H7 (cell line): ENCODE measurements around the gene ANKRD10. TPM values are rescaled to one million over a fixed set of nuclear protein-coding genes. Genes with fewer than 3 reads are reported as not detected.

Source experiments
- DNase-seq: peaks from one replicate; pipeline ENCODE4 v3.0.0; 2012
- H3K27me3 ChIP-seq: 2 replicates; pipeline ENCODE4 v1.6.0; 2011; ENCODE audit warnings: mild to moderate bottlenecking, low read length; ENCODE audit not compliant: control insufficient read depth, insufficient read depth
- H3K36me3 ChIP-seq: replicated peaks from 2 replicates; pipeline ENCODE4 v1.5.1; 2011; ENCODE audit warnings: low read length; ENCODE audit not compliant: control insufficient read depth, insufficient read depth
- H3K4me3 ChIP-seq: 2 replicates; pipeline ENCODE4 v1.5.1; 2011; ENCODE audit warnings: low read depth, mild to moderate bottlenecking, control low read depth, low read length, moderate library complexity; ENCODE audit not compliant: insufficient read depth
- total RNA-seq: library from RNA; depleted of rRNA; stranded (reverse); fragments of >200 nt; shearing (Covaris generic); gene quantifications from 2 replicates; pipeline ENCODE4 v1.2.3, GENCODE V29; 2014

Gene ANKRD10
- total RNA-seq, 1 experiment from 2014 or later = 108 TPM

- Histone ChIP-seq H3K36me3 (no peaks in the 10 kb centered on the region), H3K27me3 (0 out of 2 replicates have a peak, but pooled peaks cover 2% of the 10 kb centered on the region), H3K4me3 (no peak overlapping the region)
- DNase-seq = no peak
Measured at GRCh38 chr13:110875241-110875640, 39.6 kb downstream of the ANKRD10 start.

DNA sequence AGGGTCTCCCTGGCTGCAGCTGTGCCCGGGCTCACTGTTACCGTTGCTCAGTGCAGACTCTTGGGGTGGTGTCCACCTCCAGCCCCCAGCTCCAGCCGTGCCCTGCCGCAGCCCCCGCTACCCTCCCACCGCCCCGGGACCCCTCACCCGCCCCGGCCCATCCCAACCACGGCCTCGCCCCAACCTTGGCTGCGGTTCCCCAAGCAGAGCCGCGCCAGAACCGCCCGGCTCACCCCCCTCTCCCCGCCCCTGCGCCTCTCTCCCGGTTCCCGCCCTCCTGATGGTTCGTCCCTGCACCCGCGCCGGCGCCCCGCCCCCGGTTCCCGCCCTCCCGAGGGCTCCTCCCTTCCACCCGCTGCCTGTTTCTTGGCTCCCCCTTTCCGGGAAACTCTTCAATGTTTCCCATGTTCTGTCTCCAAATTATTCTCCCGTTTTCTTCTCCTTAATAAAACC is 40.3 kb downstream of the ANKRD10 start:
- Histone ChIP-seq H3K36me3 (no peaks in the 10 kb centered on the region), H3K4me3 (peak overlapping the region; percentile 45), H3K27me3 (0 out of 2 replicates have a peak, but pooled peaks cover 2% of the 10 kb centered on the region)
- DNase-seq = peak; percentile 98

GRCh38 chr13:110873639-110874507 is 41.0 kb downstream of the ANKRD10 start:
- DNase-seq = no peak
- Histone ChIP-seq H3K27me3 (0 out of 2 replicates have a peak, but pooled peaks cover 2% of the 10 kb centered on the region), H3K36me3 (no peaks in the 10 kb centered on the region), H3K4me3 (peak overlapping the region; percentile 45)

GRCh38 chr13:110872768-110873638 is 41.9 kb downstream of the ANKRD10 start:
- H3K36me3 ChIP-seq = no peaks in the 10 kb centered on the region
- no peak overlapping the region for H3K4me3 ChIP-seq
- peak; percentile 66 for DNase-seq
- H3K27me3 ChIP-seq = 0 out of 2 replicates have a peak, but pooled peaks cover 2% of the 10 kb centered on the region

DNA sequence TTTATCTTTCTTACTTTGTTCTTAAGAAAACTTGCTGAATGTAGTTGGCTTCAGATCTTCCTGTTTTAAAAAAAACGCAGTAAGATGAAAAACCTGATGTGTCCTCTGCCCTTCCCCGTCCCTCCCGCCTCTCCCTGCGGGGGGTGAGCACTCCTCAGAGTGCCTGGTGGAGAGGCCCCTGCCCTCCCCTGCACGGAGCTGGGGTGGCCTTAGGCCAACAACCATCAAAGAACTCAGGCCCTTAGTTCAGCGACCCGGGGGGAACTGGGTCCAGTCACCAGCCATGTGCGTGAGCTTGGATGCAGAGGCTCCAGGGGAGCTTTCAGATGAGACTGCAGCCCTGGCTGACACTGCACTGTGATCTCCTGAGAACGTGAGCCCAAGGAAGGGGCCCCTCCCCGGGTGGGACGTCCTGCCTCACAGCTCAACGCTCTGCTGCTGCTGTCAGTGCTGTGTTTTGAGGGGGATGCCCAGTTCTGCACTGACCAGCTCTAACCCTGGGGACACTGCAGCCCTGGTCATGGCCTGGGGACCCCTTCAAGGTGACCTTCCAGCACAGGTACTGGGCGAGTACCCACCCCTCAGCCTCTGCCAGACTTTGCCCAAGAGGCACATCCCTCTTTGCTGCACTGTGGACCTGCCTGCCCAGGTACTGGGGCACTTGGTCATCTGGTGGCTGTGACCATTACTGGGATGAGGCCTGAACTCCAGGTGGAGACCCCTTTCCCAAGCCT is 42.7 kb downstream of the ANKRD10 start:
- Histone ChIP-seq H3K36me3 (no peaks in the 10 kb centered on the region), H3K27me3 (0 out of 2 replicates have a peak, but pooled peaks cover 2% of the 10 kb centered on the region), H3K4me3 (no peak overlapping the region)
- DNase-seq = no peak

DNA sequence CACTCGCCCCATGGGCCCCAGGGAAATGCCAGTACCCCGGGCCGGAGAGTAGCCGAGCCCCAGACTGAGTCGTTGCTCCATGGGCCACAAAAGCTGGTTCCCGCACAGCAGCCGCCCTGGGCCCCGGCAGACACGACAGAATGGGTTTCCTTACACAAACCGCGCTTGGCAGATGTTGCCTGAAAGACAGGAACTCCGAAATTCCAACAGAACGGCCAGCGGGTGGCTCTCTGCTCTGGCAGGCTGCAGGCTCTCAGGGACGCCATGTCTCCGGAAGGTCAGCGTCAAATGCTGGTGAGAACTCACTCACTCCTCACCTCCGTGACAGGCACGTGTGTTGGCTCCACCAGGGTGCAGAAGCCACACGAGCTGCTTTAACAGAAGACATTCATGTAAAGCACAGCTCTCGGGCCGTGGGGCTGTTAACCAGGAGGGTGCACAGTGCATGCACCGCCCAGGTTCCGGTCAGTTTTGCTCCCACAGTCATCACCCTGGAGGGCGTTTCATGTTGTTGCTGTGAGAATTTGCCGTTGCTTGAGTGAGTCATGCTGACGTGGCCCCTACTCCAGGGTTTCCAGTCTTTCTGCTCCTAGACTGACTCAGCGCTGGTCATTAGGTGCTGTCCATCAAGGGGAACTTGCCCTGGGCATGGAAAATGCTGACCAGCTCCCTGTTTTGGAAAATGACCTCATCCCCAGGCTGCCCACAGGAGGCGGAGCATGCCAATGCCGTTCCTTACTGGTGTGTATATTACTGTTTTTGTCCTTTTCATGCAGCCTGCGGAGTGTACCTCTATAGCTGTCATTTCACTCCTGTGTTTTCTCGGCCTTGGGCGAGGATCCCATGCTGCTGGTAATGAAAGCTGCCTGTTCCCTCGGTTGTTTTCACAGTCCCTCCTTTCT is 44.8 kb downstream of the ANKRD10 start:
- H3K36me3 ChIP-seq = no peaks in the 10 kb centered on the region
- peak; percentile 63 for DNase-seq
- 0 out of 2 replicates have a peak, but pooled peaks cover 2% of the 10 kb centered on the region for H3K27me3 ChIP-seq
- H3K4me3 ChIP-seq = no peak overlapping the region

DNA sequence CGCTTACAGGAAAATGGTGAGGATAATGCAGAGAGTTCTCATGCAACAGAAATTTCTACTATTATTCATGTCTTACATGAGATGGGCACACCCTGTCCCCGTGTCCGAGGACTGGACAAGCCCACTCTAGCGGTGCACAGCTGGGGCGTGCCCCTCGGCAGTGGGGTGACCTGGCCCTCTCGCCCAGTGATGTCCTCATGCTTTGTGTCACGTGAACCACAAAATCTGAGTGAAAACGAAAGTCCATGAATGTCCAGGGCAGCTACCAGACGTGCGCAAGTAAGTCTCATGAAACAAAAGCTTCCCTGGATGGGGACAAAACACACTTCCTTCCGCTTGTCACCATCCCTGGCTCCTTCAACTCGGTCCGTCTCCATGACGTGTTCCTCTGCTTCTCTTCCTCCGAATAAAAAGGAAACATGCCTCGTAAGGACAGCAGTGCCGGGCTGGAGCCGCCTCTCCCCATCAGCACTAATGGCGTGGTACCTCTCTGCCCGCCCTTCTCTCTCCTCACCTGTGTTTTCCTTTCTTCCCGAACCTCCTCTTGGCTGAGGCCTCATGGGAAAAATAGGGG is 45.6 kb downstream of the ANKRD10 start:
- no peaks in the 10 kb centered on the region for H3K36me3 ChIP-seq
- no peak for DNase-seq
- H3K4me3 ChIP-seq = no peak overlapping the region
- 0 out of 2 replicates have a peak, but pooled peaks cover 2% of the 10 kb centered on the region for H3K27me3 ChIP-seq

DNA sequence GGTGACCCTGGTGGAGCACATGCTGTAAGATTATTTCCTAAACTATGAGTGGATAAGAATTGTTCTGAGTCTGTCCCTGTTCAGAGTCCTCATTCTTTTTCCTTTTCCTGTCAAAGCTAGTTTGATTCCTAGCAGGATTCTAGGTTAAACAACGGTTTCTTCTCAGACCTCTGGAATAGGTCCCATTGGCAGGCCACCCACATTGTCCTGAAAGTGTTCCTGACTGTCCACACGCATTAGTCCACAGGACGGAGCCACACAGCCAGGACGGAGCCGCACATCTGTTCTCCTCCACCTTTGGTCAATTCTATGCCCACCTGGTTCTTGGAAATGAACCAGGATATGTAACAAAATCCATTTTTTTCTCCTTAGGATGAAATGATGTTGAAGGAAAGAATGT is 46.1 kb downstream of the ANKRD10 start:
- H3K27me3 ChIP-seq = 0 out of 2 replicates have a peak, but pooled peaks cover 2% of the 10 kb centered on the region
- DNase-seq = no peak
- H3K36me3 ChIP-seq = no peaks in the 10 kb centered on the region
- H3K4me3 ChIP-seq = no peak overlapping the region

GRCh38 chr13:110867380-110867779 is 47.5 kb downstream of the ANKRD10 start:
- H3K27me3 ChIP-seq = 0 out of 2 replicates have a peak, but pooled peaks cover 2% of the 10 kb centered on the region
- H3K4me3 ChIP-seq = no peak overlapping the region
- no peaks in the 10 kb centered on the region for H3K36me3 ChIP-seq
- no peak for DNase-seq

DNA sequence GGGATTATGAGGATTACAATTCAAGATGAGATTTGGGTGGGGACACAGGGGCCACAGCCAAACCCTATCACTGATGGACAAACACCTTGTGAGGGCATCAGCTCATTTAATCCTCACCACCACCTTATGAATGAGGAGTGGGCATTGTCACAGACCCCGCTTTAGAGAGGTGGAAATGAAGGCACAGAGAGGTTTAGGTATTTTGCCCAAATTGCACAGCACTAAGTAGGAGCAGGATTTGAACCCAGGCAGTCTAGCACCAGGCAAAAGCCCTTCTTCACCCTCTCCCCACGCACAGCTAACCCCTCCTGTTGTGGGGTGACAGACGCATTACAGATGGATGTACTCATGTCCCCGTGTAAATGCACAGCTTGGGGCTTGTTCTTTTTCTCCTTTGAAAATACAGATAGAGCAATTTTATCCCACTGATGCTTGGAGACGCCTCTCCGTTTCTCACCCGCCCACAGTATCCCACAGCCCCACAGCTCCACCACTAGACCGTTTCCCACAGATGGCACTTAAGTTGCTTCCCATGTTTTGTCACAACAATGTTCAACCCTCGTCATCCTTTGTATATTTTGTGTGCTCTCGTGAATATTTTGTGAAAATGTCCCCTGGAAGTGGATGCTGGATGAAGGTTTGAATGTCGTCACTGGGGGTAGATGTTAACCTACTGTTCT is 48.2 kb downstream of the ANKRD10 start:
- Histone ChIP-seq H3K36me3 (no peaks in the 10 kb centered on the region), H3K27me3 (0 out of 2 replicates have a peak, but pooled peaks cover 2% of the 10 kb centered on the region), H3K4me3 (no peak overlapping the region)
- DNase-seq = no peak

DNA sequence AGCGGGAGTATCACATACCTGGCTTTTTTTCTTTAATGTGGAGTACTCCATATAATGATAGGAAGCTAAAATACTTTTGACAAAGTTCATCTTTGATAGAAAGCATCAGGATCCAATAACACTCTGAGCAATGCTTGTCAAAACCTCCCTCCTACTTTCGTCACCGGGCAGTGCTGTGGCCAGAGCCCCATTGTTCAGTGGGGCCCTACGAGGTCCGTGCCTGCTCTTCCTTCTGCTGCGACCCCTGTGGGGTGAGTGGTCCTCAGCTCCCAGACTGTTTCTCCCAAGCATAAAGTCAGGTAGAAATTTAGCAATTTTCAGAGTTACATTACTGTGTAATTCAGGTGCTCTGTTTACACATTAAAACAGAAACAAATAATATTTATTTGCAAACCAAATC is 51.2 kb downstream of the ANKRD10 start:
- H3K4me3 ChIP-seq = no peak overlapping the region
- H3K27me3 ChIP-seq = no peaks in the 10 kb centered on the region
- no peaks in the 10 kb centered on the region for H3K36me3 ChIP-seq
- DNase-seq = no peak

- no peaks in the 10 kb centered on the region for H3K36me3 ChIP-seq
- no peaks in the 10 kb centered on the region for H3K27me3 ChIP-seq
- no peak overlapping the region for H3K4me3 ChIP-seq
- DNase-seq = no peak
Measured at GRCh38 chr13:110860983-110861382, 53.9 kb downstream of the ANKRD10 start.
